Stomach (tissue), 4 donors: ENCODE data around the gene NEU3.

Experiments used
- CTCF ChIP-seq, 7 experiments: fragments of 450-650 bp in 4 of 7; fragments of 200-600 bp in 3 of 7; sonication (generic) in 3 of 7; IDR thresholded peaks; one replicate each; pipeline ENCODE4 v1.5.1; 2016 to 2019; ENCODE audit warnings: antibody characterized with exemption in 7 of 7, control low read depth in 2 of 7, mild to moderate bottlenecking in 1 of 7
- EP300 ChIP-seq: sonication (generic); formaldehyde crosslinking; IDR thresholded peaks from one replicate; pipeline ENCODE4 v1.6.1; 2017; ENCODE audit warnings: antibody characterized with exemption
- POLR2A ChIP-seq, 4 donors: fragments of 450-650 bp; IDR thresholded peaks; one replicate each; pipeline ENCODE4 v1.6.1; 2016; ENCODE audit warnings: antibody characterized with exemption in 4 of 4, control low read depth in 2 of 4, mild to moderate bottlenecking in 1 of 4, moderate library complexity in 1 of 4
- POLR2AphosphoS5 ChIP-seq, 3 donors: sonication (generic); formaldehyde crosslinking; IDR thresholded peaks; one replicate each; pipeline ENCODE4 v1.6.1; 2016; ENCODE audit warnings: antibody characterized with exemption in 3 of 3

GRCh38 chr11:74953451-74953850 lies 35.3 kb upstream of the NEU3 start:
- TF ChIP-seq CTCF (IDR thresholded peaks at IDR 0.05) = no peak
- no peak for TF ChIP-seq POLR2AphosphoS5 (IDR thresholded peaks at IDR 0.05)
- no peak for TF ChIP-seq POLR2A (IDR thresholded peaks at IDR 0.05)
- TF ChIP-seq EP300 = no peak
